IPS-18a (cell line): ENCODE data around the gene PJA2.

Experiments used
- H3K27ac ChIP-seq: one replicate; pipeline ENCODE4 v1.5.1; 2013; ENCODE audit warnings: low read length
- H3K27me3 ChIP-seq: one replicate; pipeline ENCODE4 v1.6.1; 2013; ENCODE audit warnings: mild to moderate bottlenecking, low read length; ENCODE audit not compliant: control insufficient read depth, insufficient read depth
- H3K36me3 ChIP-seq: one replicate; pipeline ENCODE4 v1.6.1; 2013; ENCODE audit warnings: low read depth, low read length; ENCODE audit not compliant: control insufficient read depth
- H3K4me1 ChIP-seq: one replicate; pipeline ENCODE4 v1.6.1; 2013; ENCODE audit warnings: low read depth, low read length; ENCODE audit not compliant: control insufficient read depth
- H3K4me3 ChIP-seq: one replicate; pipeline ENCODE4 v1.5.1; 2013; ENCODE audit warnings: low read length
- H3K9ac ChIP-seq: one replicate; pipeline ENCODE4 v1.6.1; 2013; ENCODE audit warnings: mild to moderate bottlenecking, low read length, moderate library complexity
- H3K9me3 ChIP-seq: one replicate; pipeline ENCODE4 v1.6.1; 2013; ENCODE audit warnings: low read depth, low read length; ENCODE audit not compliant: control insufficient read depth

The PJA2 gene

DNA sequence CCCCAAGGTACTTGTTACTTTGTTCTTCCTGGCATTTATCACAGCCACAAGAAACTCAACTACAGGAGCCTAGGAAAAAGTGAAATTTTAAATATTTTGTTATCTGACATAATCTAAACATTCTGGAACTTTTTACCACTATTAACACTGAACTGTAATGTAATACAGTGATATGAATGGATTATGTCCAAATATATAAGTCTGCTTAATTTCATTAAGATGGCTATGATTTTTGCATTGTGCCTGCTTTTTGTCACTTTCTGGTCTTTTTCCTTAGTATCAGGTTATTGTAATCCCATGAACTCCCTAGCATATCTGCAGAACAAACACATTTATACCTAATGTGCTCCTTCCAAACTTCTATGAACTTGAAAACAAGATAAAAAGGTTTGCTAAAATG, 35.8 kb downstream of the PJA2 start:
- H3K9me3 ChIP-seq = no peaks in the 10 kb centered on the region

DNA sequence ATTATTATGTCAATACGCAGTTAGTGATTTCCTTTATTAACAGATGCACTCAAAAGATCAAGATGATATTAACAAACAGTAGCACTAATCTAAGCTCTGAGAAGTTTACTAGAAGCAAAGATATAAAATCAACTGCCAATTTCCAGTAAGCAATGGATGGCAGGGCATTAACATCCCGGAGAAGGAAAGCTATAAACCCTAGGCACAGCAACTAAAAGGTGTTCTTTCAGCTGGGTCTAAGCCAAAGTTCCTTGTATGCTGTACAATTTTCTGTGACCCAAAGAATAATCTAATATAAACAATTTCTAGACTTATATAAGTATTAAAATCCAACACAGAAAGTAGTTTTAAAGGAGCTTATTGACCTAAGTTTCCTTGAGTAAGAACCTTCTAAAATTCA, 39.4 kb downstream of the PJA2 start:
- Histone ChIP-seq H3K4me1 (no peaks in the 10 kb centered on the region), H3K27me3 (no peaks in the 10 kb centered on the region), H3K36me3 (peaks cover 16% of the 10 kb centered on the region), H3K9ac (no peak overlapping the region), H3K27ac (no peak overlapping the region), H3K9me3 (no peaks in the 10 kb centered on the region), H3K4me3 (no peak overlapping the region)

More for the DNA sequence above, 35.8 kb downstream of the PJA2 start:
- Histone ChIP-seq H3K4me3 (no peak overlapping the region), H3K27ac (no peak overlapping the region), H3K4me1 (no peaks in the 10 kb centered on the region), H3K27me3 (no peaks in the 10 kb centered on the region), H3K36me3 (peaks cover 14% of the 10 kb centered on the region), H3K9ac (no peak overlapping the region)

DNA sequence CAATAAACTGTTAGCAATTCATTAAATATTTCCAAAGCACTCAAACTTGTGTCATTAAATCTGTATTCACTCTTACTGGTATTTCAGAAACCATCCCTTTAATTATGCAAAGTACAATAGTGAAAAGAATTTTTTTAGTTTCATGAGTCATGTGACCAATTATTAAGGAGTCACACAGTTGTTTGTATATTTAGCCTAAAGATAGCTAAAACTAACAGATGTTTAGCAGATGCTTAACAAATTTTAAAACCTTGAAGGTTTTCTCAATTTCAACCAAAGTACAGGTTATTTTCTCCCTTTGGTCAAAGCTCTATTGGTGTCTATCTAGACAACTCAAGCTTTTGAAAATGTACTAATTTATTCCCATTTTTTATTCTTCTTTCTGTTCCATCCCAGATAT, 44.1 kb downstream of the PJA2 start:
- peaks cover 22% of the 10 kb centered on the region for H3K36me3 ChIP-seq
- no peaks in the 10 kb centered on the region for H3K4me1 ChIP-seq
- H3K27ac ChIP-seq = no peak overlapping the region
- no peak overlapping the region for H3K9ac ChIP-seq
- H3K27me3 ChIP-seq = no peaks in the 10 kb centered on the region
- no peak overlapping the region for H3K4me3 ChIP-seq
- H3K9me3 ChIP-seq = no peaks in the 10 kb centered on the region

DNA sequence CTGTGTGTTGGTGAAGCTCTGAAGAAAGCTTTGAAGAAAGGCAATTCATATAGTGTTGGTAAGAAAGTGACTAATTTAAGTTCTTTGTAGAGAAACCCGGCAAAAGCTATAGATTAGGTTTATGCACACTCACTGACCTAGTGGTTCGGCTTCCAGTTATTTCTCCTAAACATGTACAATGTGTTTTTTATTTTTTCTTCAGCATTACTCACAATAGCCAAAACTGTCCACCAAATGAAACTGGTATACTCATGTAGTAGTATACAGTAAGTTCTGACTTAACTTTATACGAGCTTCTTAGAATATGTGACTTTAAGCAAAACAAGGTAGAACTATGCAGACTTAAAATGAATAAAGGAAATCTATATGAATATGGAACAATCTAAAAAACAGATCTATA, 44.8 kb downstream of the PJA2 start:
- Histone ChIP-seq H3K4me1 (no peaks in the 10 kb centered on the region), H3K36me3 (peaks cover 25% of the 10 kb centered on the region), H3K9me3 (no peaks in the 10 kb centered on the region), H3K9ac (no peak overlapping the region), H3K27me3 (no peaks in the 10 kb centered on the region), H3K4me3 (no peak overlapping the region), H3K27ac (no peak overlapping the region)

DNA sequence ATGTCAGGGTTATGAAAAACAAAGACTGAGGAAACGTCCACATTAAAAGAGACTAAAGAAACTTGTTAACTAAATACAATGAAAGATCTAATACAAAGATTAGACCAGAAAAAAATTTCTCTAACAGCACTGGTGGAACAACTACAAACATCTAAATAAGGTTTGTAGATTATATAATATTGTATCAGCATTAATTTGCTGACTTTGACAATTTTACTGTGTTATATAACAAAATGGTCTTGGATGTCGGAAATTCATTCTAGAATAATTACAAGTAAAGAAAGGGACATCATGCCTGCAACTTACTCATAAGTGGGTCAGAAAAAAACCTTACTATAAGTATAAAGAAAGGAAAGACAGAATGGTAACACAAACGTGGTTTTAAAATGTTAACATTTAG, 50.1 kb downstream of the PJA2 start:
- H3K27me3 ChIP-seq = no peaks in the 10 kb centered on the region
- no peaks in the 10 kb centered on the region for H3K9me3 ChIP-seq
- no peaks in the 10 kb centered on the region for H3K4me1 ChIP-seq
- no peak overlapping the region for H3K27ac ChIP-seq
- peaks cover 9% of the 10 kb centered on the region for H3K36me3 ChIP-seq
- H3K9ac ChIP-seq = no peak overlapping the region
- no peak overlapping the region for H3K4me3 ChIP-seq

DNA sequence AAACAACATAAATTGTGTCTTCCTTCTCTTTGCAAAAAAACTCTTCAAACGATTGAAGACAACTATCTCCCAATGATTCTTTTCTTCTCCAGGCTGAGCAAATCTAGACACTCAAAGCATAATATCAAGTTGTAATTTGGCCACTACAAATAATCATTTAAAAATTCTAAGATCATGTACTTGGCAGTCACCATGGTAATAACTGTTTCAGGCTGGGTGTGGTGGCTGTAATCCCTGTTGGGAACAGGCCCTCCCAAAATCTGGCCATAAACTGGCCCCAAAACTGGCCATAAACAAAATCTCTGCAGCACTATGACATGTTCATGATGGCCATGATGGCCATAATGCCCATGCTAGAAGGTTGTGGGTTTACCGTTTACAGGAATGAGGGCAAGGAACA, 52.0 kb downstream of the PJA2 start:
- Histone ChIP-seq H3K9ac (no peak overlapping the region), H3K4me1 (no peaks in the 10 kb centered on the region), H3K27ac (no peak overlapping the region), H3K27me3 (no peaks in the 10 kb centered on the region), H3K36me3 (peaks cover 8% of the 10 kb centered on the region), H3K9me3 (no peaks in the 10 kb centered on the region), H3K4me3 (no peak overlapping the region)

DNA sequence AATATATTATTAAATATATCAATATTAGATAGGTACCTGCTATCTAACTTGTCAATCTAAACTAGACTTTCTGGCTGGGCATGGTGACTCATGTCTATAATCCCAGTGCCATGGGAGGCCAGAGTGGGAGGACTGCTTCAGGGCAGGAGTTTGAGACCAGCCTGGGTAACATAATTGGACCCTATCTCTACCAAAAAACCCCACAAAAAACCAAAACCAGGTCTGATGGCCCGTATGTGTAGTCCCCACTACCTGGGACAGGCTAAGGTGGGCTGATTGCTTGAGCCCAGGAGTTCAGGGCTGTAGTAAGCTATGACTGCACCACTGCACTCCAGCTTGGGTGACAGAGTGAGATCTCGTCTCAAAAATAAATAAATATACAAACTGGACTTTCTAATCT, 55.0 kb downstream of the PJA2 start:
- Histone ChIP-seq H3K4me3 (no peak overlapping the region), H3K27me3 (no peaks in the 10 kb centered on the region), H3K9ac (no peak overlapping the region), H3K27ac (no peak overlapping the region), H3K4me1 (no peaks in the 10 kb centered on the region), H3K9me3 (no peaks in the 10 kb centered on the region), H3K36me3 (no peaks in the 10 kb centered on the region)

DNA sequence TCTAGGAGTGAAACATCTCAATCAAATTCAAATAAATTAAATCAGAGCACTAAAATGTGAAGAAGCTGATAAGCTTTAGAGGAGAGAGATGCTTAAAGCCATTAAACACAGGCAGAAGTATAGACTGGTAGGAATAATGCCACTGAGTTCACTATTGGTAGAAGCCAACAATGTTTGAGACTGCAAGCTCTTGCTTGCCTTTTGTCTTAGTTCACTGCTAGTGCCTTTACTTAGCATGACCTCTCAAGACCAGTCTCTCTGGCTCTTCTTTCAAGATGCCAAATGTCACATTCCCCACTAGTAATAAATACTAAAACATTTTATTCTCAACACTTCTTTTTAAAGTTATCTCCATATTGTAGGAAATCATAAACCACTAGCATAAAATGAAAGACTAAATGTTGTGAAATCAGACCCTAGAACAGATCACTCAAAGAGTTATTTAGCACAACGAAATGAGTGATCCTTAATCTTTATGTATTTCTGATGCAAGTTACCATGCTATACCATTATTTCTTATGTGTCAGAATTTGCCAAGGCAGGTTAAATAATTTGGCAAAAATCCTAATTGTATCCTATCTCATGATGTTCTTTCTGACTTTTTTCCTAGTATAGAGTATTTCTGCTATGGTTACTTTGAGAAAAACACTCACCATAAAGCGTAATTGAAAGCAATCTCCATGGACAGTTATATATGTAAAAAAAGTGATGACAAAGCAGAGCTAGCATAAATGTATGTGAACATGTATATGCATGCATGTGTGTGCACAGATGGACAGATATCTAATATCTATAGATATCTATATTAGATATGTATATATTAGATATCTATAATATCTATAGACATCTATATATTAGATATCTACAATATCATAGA, 57.5 kb downstream of the PJA2 start:
- no peaks in the 10 kb centered on the region for H3K9me3 ChIP-seq
- no peak overlapping the region for H3K4me3 ChIP-seq
- no peaks in the 10 kb centered on the region for H3K4me1 ChIP-seq
- no peak overlapping the region for H3K27ac ChIP-seq
- H3K36me3 ChIP-seq = no peaks in the 10 kb centered on the region
- no peaks in the 10 kb centered on the region for H3K27me3 ChIP-seq
- H3K9ac ChIP-seq = no peak overlapping the region

DNA sequence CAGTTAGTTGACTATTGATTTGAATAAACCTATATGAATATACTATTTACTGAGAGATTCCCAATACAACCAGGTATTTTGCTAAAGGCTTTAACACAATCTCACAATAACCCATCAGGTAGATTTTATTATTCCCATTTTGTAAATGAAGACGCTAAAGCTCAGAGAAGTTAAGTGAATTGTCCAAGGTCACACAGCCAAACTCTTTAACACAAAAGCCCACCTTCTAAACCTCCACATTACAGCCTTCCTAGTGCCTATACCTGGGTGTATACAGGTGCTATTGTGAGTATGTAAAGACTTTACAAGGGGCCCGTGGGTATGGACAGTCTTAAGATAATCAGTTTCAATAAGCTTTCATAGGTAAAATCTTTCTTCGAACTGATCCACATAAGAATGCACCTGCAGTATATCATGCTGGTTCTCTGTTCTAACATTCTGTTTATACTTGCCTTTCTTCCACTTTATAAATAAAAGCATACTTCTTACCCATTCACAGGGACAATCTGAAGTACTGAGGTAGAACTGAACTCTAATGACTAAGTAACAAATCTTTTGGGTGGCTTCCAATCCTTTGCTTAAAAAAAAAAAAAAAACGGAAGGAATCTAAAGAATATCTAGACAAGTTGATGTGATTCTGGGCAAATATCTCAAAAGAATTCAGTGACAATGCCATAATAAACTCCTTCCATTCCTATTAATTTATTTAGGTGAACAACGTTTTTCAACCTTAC, 59.1 kb downstream of the PJA2 start:
- no peaks in the 10 kb centered on the region for H3K27me3 ChIP-seq
- no peaks in the 10 kb centered on the region for H3K4me1 ChIP-seq
- H3K4me3 ChIP-seq = no peak overlapping the region
- H3K36me3 ChIP-seq = no peaks in the 10 kb centered on the region
- H3K9me3 ChIP-seq = no peaks in the 10 kb centered on the region
- no peak overlapping the region for H3K27ac ChIP-seq
- no peak overlapping the region for H3K9ac ChIP-seq

DNA sequence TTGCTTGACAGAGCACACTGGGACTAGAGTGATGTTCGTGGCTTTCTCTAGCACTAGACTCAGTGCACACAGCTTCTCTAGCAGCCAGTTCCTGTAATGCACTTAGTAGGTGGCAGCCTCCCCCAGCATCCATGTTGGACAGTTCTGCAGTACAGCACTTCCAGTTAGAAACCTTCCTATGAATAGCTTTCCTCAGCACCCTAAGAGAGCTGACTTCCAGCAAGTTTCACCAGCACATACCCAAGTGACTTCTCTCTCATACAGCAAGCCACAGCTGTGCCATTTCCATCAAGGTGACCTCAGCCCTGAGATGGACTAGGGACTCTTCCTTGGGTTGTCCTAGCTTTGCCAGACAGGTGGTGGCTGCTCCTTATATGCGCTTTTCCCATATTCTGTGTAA, 60.4 kb downstream of the PJA2 start:
- Histone ChIP-seq H3K4me3 (no peak overlapping the region), H3K36me3 (peaks cover under 1% of the 10 kb centered on the region), H3K27ac (no peak overlapping the region), H3K9ac (no peak overlapping the region), H3K9me3 (no peaks in the 10 kb centered on the region), H3K27me3 (no peaks in the 10 kb centered on the region), H3K4me1 (no peaks in the 10 kb centered on the region)

DNA sequence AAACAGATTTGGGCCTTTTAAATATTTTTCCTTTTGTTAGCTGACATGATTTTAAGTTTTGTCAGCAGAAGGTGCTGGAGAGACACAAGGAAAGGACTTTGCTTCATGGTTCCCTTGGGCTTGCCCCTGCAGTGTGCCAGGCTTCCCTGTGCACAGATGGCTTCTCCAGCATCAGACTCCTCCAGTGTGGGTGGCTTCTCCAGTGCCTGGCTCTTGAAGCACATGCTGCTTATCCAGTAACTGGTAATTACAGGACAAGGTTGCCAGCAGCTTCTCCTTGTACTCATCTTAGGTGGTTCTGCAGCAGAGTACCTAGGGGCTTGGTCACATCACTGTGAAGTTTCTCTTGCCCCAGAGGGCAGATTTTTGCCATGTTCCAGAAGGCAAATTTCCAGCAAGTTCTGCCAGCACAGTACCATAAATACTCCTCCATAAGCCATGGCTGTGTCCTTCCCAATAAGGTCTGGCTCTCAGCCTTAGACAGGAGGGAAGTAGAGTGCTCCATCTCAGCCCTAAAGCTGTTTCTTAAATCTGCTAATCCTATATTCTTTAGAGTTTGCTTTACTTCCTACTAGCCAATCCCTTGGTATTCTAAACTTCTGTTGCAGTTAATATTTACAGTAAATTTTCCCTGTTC, 62.4 kb downstream of the PJA2 start:
- Histone ChIP-seq H3K36me3 (peaks cover 10% of the 10 kb centered on the region), H3K27me3 (no peaks in the 10 kb centered on the region), H3K9me3 (no peaks in the 10 kb centered on the region), H3K9ac (no peak overlapping the region), H3K27ac (no peak overlapping the region), H3K4me1 (no peaks in the 10 kb centered on the region), H3K4me3 (no peak overlapping the region)
